HEK293 (cell line): ENCODE results near the gene ESRRA.

Experiments used
- CTCF ChIP-seq: fragments of 450-650 bp; formaldehyde crosslinking; IDR thresholded peaks from 2 replicates; pipeline ENCODE4 v1.5.1; 2016; ENCODE audit warnings: missing biosample characterization, missing genetic modification characterization
- KLF10 ChIP-seq: fragments of 450-650 bp; IDR thresholded peaks from 2 replicates; pipeline ENCODE4 v1.5.1; 2018; ENCODE audit warnings: missing biosample characterization, mild to moderate bottlenecking, missing genetic modification characterization
- REST ChIP-seq: fragments of 450-650 bp; formaldehyde crosslinking; IDR thresholded peaks from 2 replicates; pipeline ENCODE4 v1.5.1; 2016; ENCODE audit warnings: missing biosample characterization, missing genetic modification characterization
- YY1 ChIP-seq: fragments of 450-650 bp; formaldehyde crosslinking; IDR thresholded peaks from 2 replicates; pipeline ENCODE4 v1.5.1; 2018; ENCODE audit warnings: missing biosample characterization, missing genetic modification characterization
- ZBTB7A ChIP-seq: fragments of 450-650 bp; formaldehyde crosslinking; IDR thresholded peaks from 2 replicates; pipeline ENCODE4 v1.5.1; 2016; ENCODE audit warnings: low read depth, missing biosample characterization, missing genetic modification characterization
- ZFP37 ChIP-seq: fragments of 450-650 bp; formaldehyde crosslinking; IDR thresholded peaks from 2 replicates; pipeline ENCODE4 v1.5.1; 2016; ENCODE audit warnings: missing biosample characterization, missing genetic modification characterization
- ZNF184 ChIP-seq: fragments of 450-650 bp; IDR thresholded peaks from 2 replicates; pipeline ENCODE4 v1.5.1; 2018; ENCODE audit warnings: missing biosample characterization, mild to moderate bottlenecking, missing genetic modification characterization
- ZSCAN18 ChIP-seq: fragments of 450-650 bp; formaldehyde crosslinking; IDR thresholded peaks from 2 replicates; pipeline ENCODE4 v1.5.1; 2016; ENCODE audit warnings: missing biosample characterization, missing genetic modification characterization

- no peak for TF ChIP-seq CTCF (tag by site-specific recombination)
- TF ChIP-seq KLF10 = no peak
- no peak for TF ChIP-seq ZSCAN18 (tag by site-specific recombination)
- TF ChIP-seq YY1 (tag by site-specific recombination) = no peak
- TF ChIP-seq ZFP37 (tag by site-specific recombination) = no peak
- no peak for TF ChIP-seq ZNF184 (tag by site-specific recombination)
- TF ChIP-seq ZBTB7A (tag by site-specific recombination) = no peak
- no peak for TF ChIP-seq REST
Measured at GRCh38 chr11:64259533-64260067, 45.7 kb upstream of the ESRRA start.
